Measurements from ENCODE around the gene CR2.
"Not testable (repeated sequence)": the region's sequence is repeated elsewhere in the genome, so short reads cannot be mapped to it uniquely, and the experiment has no call there.

Gene CR2

DNA sequence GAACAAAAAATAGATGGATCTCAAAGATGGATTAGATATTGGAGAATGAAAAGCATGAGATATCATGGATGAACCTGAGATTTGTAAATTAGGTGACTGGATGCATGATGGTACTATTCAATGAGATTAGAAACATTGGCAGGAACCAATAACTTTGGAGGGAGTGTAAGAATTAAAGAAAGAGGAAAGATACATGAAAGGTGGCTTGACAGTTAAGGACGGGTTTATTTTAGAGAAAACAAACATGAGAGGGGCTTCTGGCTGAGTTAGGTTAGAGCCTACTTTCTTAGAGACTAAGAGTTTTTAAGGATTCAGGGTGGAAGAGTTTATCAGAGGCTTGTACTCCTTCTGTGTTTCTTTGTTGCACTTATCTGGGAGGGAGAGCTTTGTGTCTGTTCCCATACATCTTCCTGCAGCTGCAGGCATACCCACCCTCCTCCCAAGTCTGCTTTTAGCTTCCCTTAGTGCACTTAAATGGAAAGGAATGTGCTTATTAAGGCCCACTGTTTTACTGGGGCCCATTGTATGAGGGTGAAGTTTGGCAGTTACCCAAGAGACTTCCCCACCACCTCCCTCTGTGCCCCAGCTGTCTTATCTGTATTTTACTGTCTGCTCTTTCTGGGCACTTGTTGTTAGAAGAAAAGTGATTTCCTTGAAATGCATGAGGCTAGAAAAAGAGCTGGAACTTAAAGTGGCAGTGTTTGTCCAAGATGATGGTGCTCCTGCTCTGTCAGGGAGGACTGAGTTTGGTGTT is 26.1 kb upstream of the CR2 start:
- no peak overlapping the region for H3K27ac ChIP-seq
- DNase-seq (ENCODE audit: low spot score): no peak
- ChIA-PET POLR2A (ENCODE audit: low non-redundant PET) (no interaction called here), CTCF (interaction anchor here (0.6 kb wide), 2 partner anchors 19 to 245 kb away, joined by 3 to 4 read pairs; no protein-coding TSS in a partner anchor)
- TF ChIP-seq, protein P1, sequence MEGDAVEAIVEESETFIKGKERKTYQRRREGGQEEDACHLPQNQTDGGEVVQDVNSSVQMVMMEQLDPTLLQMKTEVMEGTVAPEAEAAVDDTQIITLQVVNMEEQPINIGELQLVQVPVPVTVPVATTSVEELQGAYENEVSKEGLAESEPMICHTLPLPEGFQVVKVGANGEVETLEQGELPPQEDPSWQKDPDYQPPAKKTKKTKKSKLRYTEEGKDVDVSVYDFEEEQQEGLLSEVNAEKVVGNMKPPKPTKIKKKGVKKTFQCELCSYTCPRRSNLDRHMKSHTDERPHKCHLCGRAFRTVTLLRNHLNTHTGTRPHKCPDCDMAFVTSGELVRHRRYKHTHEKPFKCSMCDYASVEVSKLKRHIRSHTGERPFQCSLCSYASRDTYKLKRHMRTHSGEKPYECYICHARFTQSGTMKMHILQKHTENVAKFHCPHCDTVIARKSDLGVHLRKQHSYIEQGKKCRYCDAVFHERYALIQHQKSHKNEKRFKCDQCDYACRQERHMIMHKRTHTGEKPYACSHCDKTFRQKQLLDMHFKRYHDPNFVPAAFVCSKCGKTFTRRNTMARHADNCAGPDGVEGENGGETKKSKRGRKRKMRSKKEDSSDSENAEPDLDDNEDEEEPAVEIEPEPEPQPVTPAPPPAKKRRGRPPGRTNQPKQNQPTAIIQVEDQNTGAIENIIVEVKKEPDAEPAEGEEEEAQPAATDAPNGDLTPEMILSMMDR (conservative IDR thresholded peaks at IDR 0.05; ENCODE audit: low read depth): no peak

DNA sequence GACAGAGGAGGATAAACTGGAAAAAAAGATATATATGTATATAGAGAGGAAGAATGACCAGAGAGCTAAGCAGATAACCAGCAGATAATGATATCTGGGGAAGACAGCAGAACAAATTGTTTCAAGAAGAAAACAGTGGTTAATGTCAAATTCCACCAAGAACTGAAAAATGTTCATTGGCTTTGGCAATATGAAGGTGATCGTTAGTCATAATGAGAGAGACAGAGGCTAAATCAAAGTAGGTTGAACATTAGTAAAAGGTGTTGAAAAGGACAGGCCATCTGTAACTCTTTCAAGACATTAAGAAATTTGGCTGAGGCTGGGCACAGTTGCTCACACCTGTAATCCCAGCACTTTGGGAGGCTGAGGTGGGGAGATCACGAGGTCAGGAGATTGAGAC is 25.3 kb upstream of the CR2 start:
- CTCF ChIA-PET: no interaction called here

DNA sequence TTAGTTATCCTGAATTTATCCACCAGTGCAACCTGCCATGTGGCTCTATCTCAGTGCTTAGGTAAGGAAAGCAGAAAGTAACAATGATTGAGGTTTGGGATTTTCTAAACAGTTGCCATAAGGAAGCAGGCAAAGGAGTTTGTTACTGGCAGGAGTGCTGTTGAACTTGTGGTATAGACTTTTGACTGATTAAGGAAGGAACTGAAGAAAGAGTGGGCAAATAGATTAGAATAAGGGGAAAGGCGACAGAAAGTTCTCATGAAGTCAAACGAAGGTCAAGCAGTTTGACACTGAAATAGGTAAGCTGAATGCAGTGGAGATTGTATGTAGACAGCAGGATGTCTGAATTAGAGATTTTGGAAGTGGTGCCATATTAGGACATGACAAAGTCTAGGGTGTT is 24.2 kb upstream of the CR2 start:
- no peak for DNase-seq (ENCODE audit: low spot score)
- POLR2A ChIA-PET (ENCODE audit: low non-redundant PET): no interaction called here
- TF ChIP-seq, protein P1 (conservative IDR thresholded peaks at IDR 0.05; ENCODE audit: low read depth): no peak
- CTCF ChIA-PET: no interaction called here
- H3K27ac ChIP-seq: no peak overlapping the region

More for the DNA sequence above, 25.3 kb upstream of the CR2 start:
- POLR2A ChIA-PET (ENCODE audit: low non-redundant PET): no interaction called here
- DNase-seq (ENCODE audit: low spot score): no peak
- no peak overlapping the region for H3K27ac ChIP-seq
- TF ChIP-seq, protein P1 (conservative IDR thresholded peaks at IDR 0.05; ENCODE audit: low read depth): no peak

DNA sequence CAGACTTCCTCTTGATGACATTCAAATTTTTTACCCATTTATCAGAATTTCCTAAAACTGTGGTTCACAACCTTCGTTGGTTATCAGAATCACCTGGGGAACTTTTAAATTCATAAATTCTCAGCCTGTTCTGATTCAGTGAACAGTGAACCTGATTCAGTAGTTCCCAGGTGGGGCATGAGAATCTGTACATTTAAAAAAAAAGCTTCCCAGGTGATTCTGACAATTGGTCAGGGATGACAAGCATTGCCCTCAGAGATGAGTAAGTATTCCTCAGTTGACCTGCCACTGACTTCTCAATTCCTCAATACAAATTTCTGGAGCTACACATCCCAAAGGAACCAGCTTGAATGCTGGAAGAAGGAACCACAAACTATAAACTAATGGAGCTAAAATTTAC is 23.5 kb upstream of the CR2 start:
- H3K27ac ChIP-seq: no peak overlapping the region
- no peak for DNase-seq (ENCODE audit: low spot score)
- POLR2A ChIA-PET (ENCODE audit: low non-redundant PET): no interaction called here
- TF ChIP-seq, protein P1 (conservative IDR thresholded peaks at IDR 0.05; ENCODE audit: low read depth): no peak
- CTCF ChIA-PET: interaction anchor here (0.7 kb wide), 1 partner anchor 17 kb away, joined by 3 read pairs; no protein-coding TSS in a partner anchor

DNA sequence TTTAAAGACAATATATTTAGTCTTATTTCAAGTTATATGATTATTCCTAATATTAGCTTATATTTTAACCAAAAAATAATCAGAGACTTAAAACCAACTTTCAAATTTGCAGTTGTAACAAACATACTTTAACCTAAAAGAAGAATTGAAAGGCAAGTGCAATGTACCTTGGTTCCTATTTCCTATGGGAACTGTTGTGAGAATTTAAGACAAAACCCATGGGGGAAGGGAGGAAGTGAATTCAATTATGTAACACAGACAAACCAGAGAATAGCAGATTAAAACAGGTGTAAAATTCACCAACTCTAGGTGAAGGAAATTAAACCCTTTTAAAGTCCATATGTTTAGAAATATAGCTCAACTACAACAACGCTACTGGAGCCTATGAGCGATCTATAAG is 22.6 kb upstream of the CR2 start:
- ChIA-PET POLR2A (ENCODE audit: low non-redundant PET) (no interaction called here), CTCF (interaction anchor here (0.5 to 0.6 kb wide), 2 partner anchors 23 to 365 kb away, joined by 3 to 4 read pairs; no protein-coding TSS in a partner anchor)
- TF ChIP-seq, protein P1 (conservative IDR thresholded peaks at IDR 0.05; ENCODE audit: low read depth): no peak
- H3K27ac ChIP-seq: no peak overlapping the region
- no peak for DNase-seq (ENCODE audit: low spot score)

DNA sequence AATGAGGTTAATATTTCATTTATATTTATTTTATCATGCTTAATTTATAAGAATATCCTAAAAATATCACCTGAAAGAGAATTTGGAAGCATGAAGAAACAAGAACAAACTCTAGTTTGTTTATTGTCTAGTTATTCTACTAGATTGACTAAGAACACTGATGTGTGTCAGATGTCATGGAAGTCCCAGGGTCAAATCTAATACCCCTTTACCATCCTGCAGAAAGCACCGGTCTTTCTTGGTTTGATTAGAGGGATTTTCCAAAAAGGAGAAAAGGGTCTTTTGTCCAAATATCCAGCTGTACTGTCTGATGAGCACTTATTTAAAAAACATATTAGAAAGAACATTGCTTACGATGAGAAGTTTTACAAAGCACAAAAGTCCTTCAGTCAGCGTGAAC is 20.7 kb upstream of the CR2 start:
- DNase-seq (ENCODE audit: low spot score): no peak
- ChIA-PET CTCF (no interaction called here), POLR2A (ENCODE audit: low non-redundant PET) (no interaction called here)
- TF ChIP-seq, protein P1 (conservative IDR thresholded peaks at IDR 0.05; ENCODE audit: low read depth): no peak
- H3K27ac ChIP-seq: no peak overlapping the region

DNA sequence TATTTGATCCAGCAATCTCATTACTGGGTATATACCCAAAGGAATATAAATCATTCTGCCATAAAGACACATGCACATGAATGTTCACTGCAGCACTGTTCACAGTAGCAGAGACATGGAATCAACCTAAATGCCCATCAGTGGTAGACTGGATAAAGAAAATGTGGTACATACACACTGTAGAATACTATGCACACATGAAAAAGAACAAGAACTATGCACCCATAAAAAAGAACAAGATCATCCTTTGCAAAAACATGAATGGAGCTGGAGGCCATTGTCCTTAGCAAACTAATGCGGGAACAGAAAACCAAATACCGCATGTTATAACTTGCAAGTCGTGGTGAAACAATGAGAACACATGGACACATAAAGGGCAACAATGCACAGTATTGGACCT is 17.4 kb upstream of the CR2 start:
- CTCF ChIA-PET: interaction anchor here (0.6 kb wide), 1 partner anchor 61 kb away, joined by 5 read pairs; no protein-coding TSS in a partner anchor
- POLR2A ChIA-PET (ENCODE audit: low non-redundant PET); DNase-seq (ENCODE audit: low spot score); H3K27ac ChIP-seq: not testable (repeated sequence)
